ENCODE results near the gene PURB. TPM values are rescaled to one million over a fixed set of nuclear protein-coding genes. Genes with fewer than 3 reads are reported as not detected.
"Not testable (repeated sequence)": the region's sequence is repeated elsewhere in the genome, so short reads cannot be mapped to it uniquely, and the experiment has no call there.

The PURB gene
- total RNA-seq, 1 donor from 2014 or later: 18.2 TPM

DNA sequence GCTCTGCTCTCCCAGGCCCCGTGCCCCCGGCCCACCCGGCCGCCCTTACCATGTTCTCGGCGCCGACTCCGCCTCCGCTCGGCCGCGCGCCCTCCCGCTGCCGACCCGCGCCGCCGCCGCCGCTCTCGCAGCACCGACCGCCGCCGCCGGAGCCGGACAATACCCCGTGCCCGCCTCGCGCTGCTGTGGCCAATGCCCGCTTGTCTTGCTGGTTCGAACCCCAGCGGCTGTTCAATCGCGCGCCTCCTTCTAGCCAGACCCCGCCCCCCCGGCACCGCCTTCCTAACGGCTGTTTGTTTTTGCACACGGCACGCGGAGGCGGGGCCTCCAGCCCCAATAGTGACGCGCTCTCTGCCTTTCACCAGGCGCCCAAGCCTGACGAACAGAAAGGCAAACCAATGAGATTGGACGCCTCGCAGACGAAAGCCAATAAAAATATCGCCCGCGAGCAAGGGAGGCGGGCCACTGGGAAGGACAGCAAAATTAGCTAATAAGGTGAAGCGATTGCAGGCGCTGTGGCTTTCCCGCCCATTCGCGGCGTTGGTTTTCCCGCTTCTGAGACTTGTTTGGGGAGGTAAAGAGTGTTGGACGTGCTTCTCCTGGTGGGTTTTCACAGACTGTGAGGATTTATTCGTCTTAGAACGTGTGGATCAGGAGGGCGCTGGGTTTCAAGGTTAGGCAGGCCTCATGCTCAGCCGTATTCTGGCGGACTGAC lies 37.3 kb downstream of the PURB start, which contains the start of gene H2AZ2:
H2AZ2 (minus strand) TSS at position 168 of the 715 bp plus-strand sequence; CDS start at position 52, 116 bp downstream.
- Histone ChIP-seq H3K4me3 (ENCODE audit: low read depth, low read length) (peak within 1 kb of the TSS; percentile 81), H3K27me3 (ENCODE audit: control insufficient read depth, insufficient read depth, low read length) (no peaks in the 10 kb centered on the region), H3K36me3 (ENCODE audit: control insufficient read depth, insufficient read depth, low read length) (no peaks in the 10 kb centered on the region)
- DNase-seq (ENCODE audit: low read depth) (peak; percentile 99), FAIRE-seq (no peak)
- TF ChIP-seq, protein P1, sequence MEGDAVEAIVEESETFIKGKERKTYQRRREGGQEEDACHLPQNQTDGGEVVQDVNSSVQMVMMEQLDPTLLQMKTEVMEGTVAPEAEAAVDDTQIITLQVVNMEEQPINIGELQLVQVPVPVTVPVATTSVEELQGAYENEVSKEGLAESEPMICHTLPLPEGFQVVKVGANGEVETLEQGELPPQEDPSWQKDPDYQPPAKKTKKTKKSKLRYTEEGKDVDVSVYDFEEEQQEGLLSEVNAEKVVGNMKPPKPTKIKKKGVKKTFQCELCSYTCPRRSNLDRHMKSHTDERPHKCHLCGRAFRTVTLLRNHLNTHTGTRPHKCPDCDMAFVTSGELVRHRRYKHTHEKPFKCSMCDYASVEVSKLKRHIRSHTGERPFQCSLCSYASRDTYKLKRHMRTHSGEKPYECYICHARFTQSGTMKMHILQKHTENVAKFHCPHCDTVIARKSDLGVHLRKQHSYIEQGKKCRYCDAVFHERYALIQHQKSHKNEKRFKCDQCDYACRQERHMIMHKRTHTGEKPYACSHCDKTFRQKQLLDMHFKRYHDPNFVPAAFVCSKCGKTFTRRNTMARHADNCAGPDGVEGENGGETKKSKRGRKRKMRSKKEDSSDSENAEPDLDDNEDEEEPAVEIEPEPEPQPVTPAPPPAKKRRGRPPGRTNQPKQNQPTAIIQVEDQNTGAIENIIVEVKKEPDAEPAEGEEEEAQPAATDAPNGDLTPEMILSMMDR (IDR thresholded peaks at IDR 0.05; ENCODE audit: insufficient read depth, low read length, severe bottlenecking): no peak

DNA sequence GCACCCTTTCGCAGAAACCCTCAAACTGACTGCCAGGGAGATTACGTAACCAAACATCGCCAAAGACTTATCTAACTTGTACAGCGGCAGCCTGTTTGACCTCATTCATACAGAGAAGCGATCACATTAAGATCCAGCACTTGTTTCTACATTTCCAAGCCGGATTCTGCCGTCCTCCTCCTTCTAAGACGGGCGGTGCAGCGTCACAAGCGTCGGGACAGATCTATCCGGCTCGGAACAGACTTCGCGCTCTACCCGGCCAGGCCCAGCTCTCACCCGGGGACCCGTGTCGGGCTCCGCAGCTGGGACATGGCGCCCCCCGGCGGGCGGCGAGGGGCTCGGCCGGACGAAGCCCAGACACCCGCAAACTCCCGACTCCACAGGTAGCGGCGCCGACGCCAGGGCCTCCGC lies 37.8 kb downstream of the PURB start:
- Histone ChIP-seq H3K36me3 (ENCODE audit: control insufficient read depth, insufficient read depth, low read length) (no peaks in the 10 kb centered on the region), H3K4me3 (ENCODE audit: low read depth, low read length) (peak overlapping the region; percentile 53), H3K27me3 (ENCODE audit: control insufficient read depth, insufficient read depth, low read length) (no peaks in the 10 kb centered on the region)
- FAIRE-seq (no peak), DNase-seq (ENCODE audit: low read depth) (peak; percentile 71)
- TF ChIP-seq, protein P1 (IDR thresholded peaks at IDR 0.05; ENCODE audit: insufficient read depth, low read length, severe bottlenecking): peak; percentile 96

DNA sequence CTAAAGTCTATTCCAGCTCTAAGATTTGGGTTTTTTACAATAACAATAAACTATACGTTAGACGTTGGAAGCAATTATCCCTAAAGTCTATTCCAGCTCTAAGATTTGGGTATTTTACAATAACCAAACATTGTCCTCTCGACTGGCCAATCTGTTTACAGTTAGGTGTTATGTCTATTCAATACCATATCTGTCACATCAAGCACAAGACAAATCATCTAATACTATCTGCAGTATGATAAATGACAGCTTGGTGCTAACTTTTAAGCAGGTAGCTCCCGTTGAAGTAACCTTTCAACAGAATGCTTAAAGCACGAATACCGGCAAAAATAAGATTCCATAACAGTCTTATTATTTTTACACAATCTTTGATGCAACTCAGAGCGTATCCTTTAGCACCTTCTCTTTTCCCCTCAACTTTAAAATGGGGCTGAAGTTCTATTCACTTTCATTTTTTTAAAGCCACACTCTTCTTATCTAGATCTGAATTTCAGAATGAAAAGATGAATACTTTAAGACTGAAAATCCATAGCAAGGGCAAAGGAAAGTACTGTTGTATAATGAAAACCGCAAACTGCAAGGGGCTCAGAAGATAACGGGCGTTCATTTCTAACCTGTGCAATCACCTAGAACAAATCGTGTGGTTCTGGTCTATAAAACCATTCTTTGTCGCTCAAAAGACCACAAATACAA lies 38.4 kb downstream of the PURB start:
- peak overlapping the region; percentile 53 for H3K4me3 ChIP-seq (ENCODE audit: low read depth, low read length)
- FAIRE-seq (no peak), DNase-seq (ENCODE audit: low read depth) (peak; percentile 18)
- no peaks in the 10 kb centered on the region for H3K27me3 ChIP-seq (ENCODE audit: control insufficient read depth, insufficient read depth, low read length)
- H3K36me3 ChIP-seq (ENCODE audit: control insufficient read depth, insufficient read depth, low read length): no peaks in the 10 kb centered on the region
- TF ChIP-seq, protein P1 (IDR thresholded peaks at IDR 0.05; ENCODE audit: insufficient read depth, low read length, severe bottlenecking): no peak

DNA sequence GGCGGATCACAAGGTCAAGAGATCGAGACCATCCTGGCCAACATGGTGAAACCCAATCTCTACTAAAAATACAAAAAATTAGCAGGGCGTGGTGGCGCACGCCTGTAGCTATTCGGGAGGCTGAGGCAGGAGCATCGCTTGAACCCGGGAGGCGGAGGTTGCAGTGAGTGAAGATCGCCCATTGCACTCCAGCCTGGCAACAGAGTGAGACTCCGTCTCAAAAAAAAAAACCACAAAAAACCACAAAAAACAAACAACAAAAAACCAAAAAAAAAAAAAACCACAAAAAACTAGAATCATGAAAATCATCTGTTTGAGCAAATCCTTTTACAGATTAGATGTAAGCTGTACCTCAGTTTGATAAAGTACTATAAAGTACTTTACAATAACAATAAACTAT lies 38.9 kb downstream of the PURB start:
- not testable (repeated sequence) for FAIRE-seq; DNase-seq (ENCODE audit: low read depth); H3K36me3 ChIP-seq (ENCODE audit: control insufficient read depth, insufficient read depth, low read length); H3K27me3 ChIP-seq (ENCODE audit: control insufficient read depth, insufficient read depth, low read length)
- H3K4me3 ChIP-seq (ENCODE audit: low read depth, low read length): peak overlapping the region; percentile 53

DNA sequence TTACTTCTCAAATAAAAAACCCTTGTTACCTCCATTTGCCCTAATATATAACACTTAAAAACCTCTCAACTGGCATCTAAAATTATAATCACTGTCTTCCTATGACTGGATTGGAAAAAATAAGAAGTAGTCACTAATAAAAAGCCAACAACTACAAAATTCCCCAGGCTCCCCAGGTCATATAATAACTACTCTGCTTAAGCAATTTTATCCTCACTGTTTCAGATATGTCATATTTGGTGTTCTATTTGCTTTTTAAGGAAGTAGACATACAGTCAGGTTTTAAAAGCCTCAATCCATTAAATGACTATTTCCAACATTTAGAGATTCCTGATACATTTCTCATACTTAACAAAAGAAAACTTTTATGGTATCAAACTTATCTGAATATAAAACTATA lies 39.9 kb downstream of the PURB start:
- H3K4me3 ChIP-seq (ENCODE audit: low read depth, low read length): no peak overlapping the region

DNA sequence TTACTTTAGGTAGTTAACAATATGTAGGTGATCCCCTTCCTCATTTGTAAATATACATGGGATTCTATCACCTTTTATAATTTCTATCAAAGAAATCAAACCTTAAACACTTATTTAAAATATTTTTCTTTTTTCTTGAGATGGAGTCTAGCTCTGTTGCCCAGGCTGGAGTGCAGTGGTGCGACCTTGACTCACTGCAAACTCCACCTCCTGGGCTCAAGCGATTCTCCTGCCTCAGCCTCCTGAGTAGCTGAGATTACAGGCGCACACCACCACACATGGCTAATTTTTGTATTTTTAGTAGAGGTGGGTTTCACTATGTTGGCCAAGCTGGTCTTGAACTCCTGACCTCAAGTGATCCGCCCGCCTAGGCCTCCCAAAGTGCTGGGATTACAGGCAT lies 41.9 kb downstream of the PURB start:
- H3K36me3 ChIP-seq (ENCODE audit: control insufficient read depth, insufficient read depth, low read length); H3K4me3 ChIP-seq (ENCODE audit: low read depth, low read length); DNase-seq (ENCODE audit: low read depth); H3K27me3 ChIP-seq (ENCODE audit: control insufficient read depth, insufficient read depth, low read length); FAIRE-seq: not testable (repeated sequence)

More for the DNA sequence above, 39.9 kb downstream of the PURB start:
- H3K36me3 ChIP-seq (ENCODE audit: control insufficient read depth, insufficient read depth, low read length): no peaks in the 10 kb centered on the region
- no peaks in the 10 kb centered on the region for H3K27me3 ChIP-seq (ENCODE audit: control insufficient read depth, insufficient read depth, low read length)
- no peak for DNase-seq (ENCODE audit: low read depth)
- TF ChIP-seq, protein P1 (IDR thresholded peaks at IDR 0.05; ENCODE audit: insufficient read depth, low read length, severe bottlenecking): no peak
- no peak for FAIRE-seq

DNA sequence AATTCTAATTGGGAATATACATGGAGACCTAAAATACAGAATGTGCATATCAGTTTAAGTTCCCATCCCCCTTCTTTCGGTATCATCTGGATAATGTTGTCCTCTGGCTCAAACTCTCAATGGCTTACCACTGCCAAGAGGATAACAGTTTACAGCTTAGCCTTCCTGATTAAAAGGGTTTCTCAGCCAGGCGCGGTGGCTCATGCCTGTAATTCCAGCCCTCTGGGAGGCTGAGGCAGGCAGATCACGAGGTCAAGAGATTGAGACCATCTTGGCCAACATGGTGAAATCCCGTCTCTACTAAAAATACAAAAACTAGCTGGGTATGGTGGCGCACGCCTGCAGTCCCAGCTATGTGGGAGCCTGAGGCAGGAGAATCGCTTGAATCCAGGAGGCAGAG lies 42.7 kb downstream of the PURB start:
- H3K4me3 ChIP-seq (ENCODE audit: low read depth, low read length); FAIRE-seq; H3K27me3 ChIP-seq (ENCODE audit: control insufficient read depth, insufficient read depth, low read length); DNase-seq (ENCODE audit: low read depth); H3K36me3 ChIP-seq (ENCODE audit: control insufficient read depth, insufficient read depth, low read length): not testable (repeated sequence)

All from bronchial epithelial cell (primary cell).